HEK293 (cell line): ENCODE data around the gene UBAC2.

ENCODE experiments used
- CTCF ChIA-PET: fragments of 350-600 bp; formaldehyde crosslinking; extraction: SDS; loops from one replicate; lab custom pipeline; 2021; ENCODE audit warnings: antibody characterized with exemption; lab: Yijun Ruan, JAX
- POLR2A ChIA-PET: fragments of 300-600 bp; formaldehyde crosslinking; extraction: SDS; loops from one replicate; lab custom pipeline; 2020; ENCODE audit warnings: antibody characterized with exemption, inconsistent platforms; lab: Yijun Ruan, JAX
- H3K27ac ChIP-seq: fragments of 200-500 bp; sonication (Bioruptor generic); 2 replicates; pipeline ENCODE4 v1.5.1; 2014; ENCODE audit warnings: low read depth, low read length, control low read depth, inconsistent platforms; ENCODE audit errors: extremely low read depth
- H3K36me3 ChIP-seq, 2 experiments: fragments of 200-500 bp in 1 of 2; sonication (Bioruptor generic) in 1 of 2; 1 replicate in 1 of 2; 2 replicates in 1 of 2; pipeline ENCODE4 v1.5.1; 2014 to 2017; ENCODE audit warnings: inconsistent platforms in 2 of 2, low read length in 2 of 2; ENCODE audit not compliant: control insufficient read depth in 2 of 2, insufficient read depth in 1 of 2
- H3K4me1 ChIP-seq: fragments of 200-500 bp; sonication (Bioruptor generic); 2 replicates; pipeline ENCODE4 v1.5.1; 2014; ENCODE audit warnings: mild to moderate bottlenecking, low read length, inconsistent platforms; ENCODE audit not compliant: control insufficient read depth, insufficient read depth
- H3K4me3 ChIP-seq: 2 replicates; pipeline ENCODE4 v1.5.1; 2011; ENCODE audit warnings: low read depth, mild to moderate bottlenecking, control low read depth, low read length, moderate library complexity
- H3K9me3 ChIP-seq: fragments of 200-500 bp; sonication (Bioruptor generic); 2 replicates; pipeline ENCODE4 v1.5.1; 2014; ENCODE audit warnings: low read depth, low read length, inconsistent platforms; ENCODE audit not compliant: control insufficient read depth, insufficient read depth
- EGR2 ChIP-seq: fragments of 450-650 bp; formaldehyde crosslinking; IDR thresholded peaks from 2 replicates; pipeline ENCODE4 v1.5.1; 2016; ENCODE audit warnings: low read depth, missing biosample characterization, missing genetic modification characterization
- HOXA7 ChIP-seq: sonication (generic); formaldehyde crosslinking; IDR thresholded peaks from 2 replicates; pipeline ENCODE4 v1.8.1; 2022; ENCODE audit warnings: missing genetic modification reagents, borderline replicate concordance
- HOXD13 ChIP-seq: sonication (generic); formaldehyde crosslinking; IDR thresholded peaks from 2 replicates; pipeline ENCODE4 v1.8.0; 2022; ENCODE audit warnings: missing genetic modification reagents, borderline replicate concordance
- IKZF3 ChIP-seq: fragments of 450-650 bp; IDR thresholded peaks from 2 replicates; pipeline ENCODE4 v1.5.0; 2018; ENCODE audit warnings: missing biosample characterization, mild to moderate bottlenecking, missing genetic modification characterization, moderate library complexity
- KLF1 ChIP-seq: fragments of 450-650 bp; formaldehyde crosslinking; IDR thresholded peaks from 2 replicates; pipeline ENCODE4 v1.5.1; 2016; ENCODE audit warnings: missing biosample characterization, missing genetic modification characterization
- OSR2 ChIP-seq: fragments of 450-650 bp; formaldehyde crosslinking; IDR thresholded peaks from 2 replicates; pipeline ENCODE4 v1.5.1; 2016; ENCODE audit warnings: missing biosample characterization, missing genetic modification characterization
- RBAK ChIP-seq: fragments of 450-650 bp; formaldehyde crosslinking; IDR thresholded peaks from 2 replicates; pipeline ENCODE4 v1.5.1; 2016; ENCODE audit warnings: missing biosample characterization, missing genetic modification characterization
- SALL2 ChIP-seq: fragments of 450-650 bp; formaldehyde crosslinking; IDR thresholded peaks from 2 replicates; pipeline ENCODE4 v1.5.0; 2017; ENCODE audit warnings: missing biosample characterization, mild to moderate bottlenecking, missing genetic modification characterization, borderline replicate concordance
- TCF7L2 ChIP-seq: IDR thresholded peaks from 2 replicates; pipeline ENCODE4 v1.6.1; 2011; ENCODE audit warnings: low read depth, mild to moderate bottlenecking, inconsistent platforms, low read length, moderate library complexity, borderline replicate concordance
- WT1 ChIP-seq: fragments of 450-650 bp; formaldehyde crosslinking; IDR thresholded peaks from 2 replicates; pipeline ENCODE4 v1.5.1; 2016; ENCODE audit warnings: missing biosample characterization, missing genetic modification characterization
- ZBTB48 ChIP-seq: fragments of 450-650 bp; formaldehyde crosslinking; IDR thresholded peaks from 2 replicates; pipeline ENCODE4 v1.5.1; 2016; ENCODE audit warnings: missing biosample characterization, missing genetic modification characterization
- ZNF133 ChIP-seq: fragments of 450-650 bp; formaldehyde crosslinking; IDR thresholded peaks from 2 replicates; pipeline ENCODE4 v1.5.1; 2016; ENCODE audit warnings: missing biosample characterization, missing genetic modification characterization
- ZNF140 ChIP-seq: fragments of 450-650 bp; formaldehyde crosslinking; IDR thresholded peaks from 2 replicates; pipeline ENCODE4 v1.5.1; 2016; ENCODE audit warnings: missing biosample characterization, missing genetic modification characterization
- ZNF157 ChIP-seq: fragments of 450-650 bp; formaldehyde crosslinking; IDR thresholded peaks from 2 replicates; pipeline ENCODE4 v1.5.1; 2016; ENCODE audit warnings: missing biosample characterization, missing genetic modification characterization
- ZNF266 ChIP-seq: fragments of 450-650 bp; formaldehyde crosslinking; IDR thresholded peaks from 2 replicates; pipeline ENCODE4 v1.5.1; 2016; ENCODE audit warnings: missing biosample characterization, missing genetic modification characterization, low read depth
- ZNF274 ChIP-seq, 2 experiments: fragments of 200-500 bp in 1 of 2; fragments of 450-650 bp in 1 of 2; sonication (Bioruptor generic) in 1 of 2; formaldehyde crosslinking in 1 of 2; IDR thresholded peaks; 2 replicates each; pipeline versions ENCODE4 v1.5.1 to v1.6.1; 2014 to 2016; ENCODE audit warnings: borderline replicate concordance in 1 of 2, inconsistent platforms in 1 of 2, low read length in 1 of 2, missing biosample characterization in 1 of 2, missing genetic modification characterization in 1 of 2
- ZNF335 ChIP-seq: fragments of 450-650 bp; formaldehyde crosslinking; conservative IDR thresholded peaks from 2 replicates; pipeline ENCODE4 v1.5.1; 2016; ENCODE audit warnings: missing biosample characterization, missing genetic modification characterization
- ZNF350 ChIP-seq: fragments of 450-650 bp; formaldehyde crosslinking; IDR thresholded peaks from 2 replicates; pipeline ENCODE4 v1.5.0; 2017; ENCODE audit warnings: missing biosample characterization, mild to moderate bottlenecking, missing genetic modification characterization
- ZNF37A ChIP-seq: fragments of 450-650 bp; IDR thresholded peaks from 2 replicates; pipeline ENCODE4 v1.5.1; 2018; ENCODE audit warnings: missing biosample characterization, missing genetic modification characterization
- ZNF549 ChIP-seq: fragments of 450-650 bp; IDR thresholded peaks from 2 replicates; pipeline ENCODE4 v1.5.1; 2018; ENCODE audit warnings: missing biosample characterization, missing genetic modification characterization, mild to moderate bottlenecking, inconsistent platforms, moderate library complexity
- ZNF558 ChIP-seq: fragments of 450-650 bp; formaldehyde crosslinking; IDR thresholded peaks from 2 replicates; pipeline ENCODE4 v1.5.1; 2016; ENCODE audit warnings: missing biosample characterization, missing genetic modification characterization
- ZNF571 ChIP-seq: fragments of 450-650 bp; formaldehyde crosslinking; IDR thresholded peaks from 2 replicates; pipeline ENCODE4 v1.5.0; 2017; ENCODE audit warnings: missing biosample characterization, missing genetic modification characterization
- ZNF621 ChIP-seq: fragments of 450-650 bp; formaldehyde crosslinking; IDR thresholded peaks from 2 replicates; pipeline ENCODE4 v1.5.1; 2017; ENCODE audit warnings: missing biosample characterization, missing genetic modification characterization
- ZNF660 ChIP-seq: fragments of 450-650 bp; IDR thresholded peaks from 2 replicates; pipeline ENCODE4 v1.5.1; 2018; ENCODE audit warnings: missing biosample characterization, mild to moderate bottlenecking, missing genetic modification characterization
- ZNF76 ChIP-seq: fragments of 450-650 bp; formaldehyde crosslinking; IDR thresholded peaks from 2 replicates; pipeline ENCODE4; 2016; ENCODE audit warnings: low read depth, missing biosample characterization, missing genetic modification characterization, borderline replicate concordance
- ZNF776 ChIP-seq: fragments of 450-650 bp; formaldehyde crosslinking; IDR thresholded peaks from 2 replicates; pipeline ENCODE4 v1.5.0; 2017; ENCODE audit warnings: missing biosample characterization, missing genetic modification characterization, borderline replicate concordance
- ZNF777 ChIP-seq: fragments of 450-650 bp; formaldehyde crosslinking; IDR thresholded peaks from 2 replicates; pipeline ENCODE4 v1.5.1; 2017; ENCODE audit warnings: missing biosample characterization, missing genetic modification characterization, borderline replicate concordance
- ZNF785 ChIP-seq: fragments of 450-650 bp; formaldehyde crosslinking; IDR thresholded peaks from 2 replicates; pipeline ENCODE4 v1.5.1; 2016; ENCODE audit warnings: missing biosample characterization, missing genetic modification characterization
- ZNF792 ChIP-seq: fragments of 450-650 bp; formaldehyde crosslinking; IDR thresholded peaks from 2 replicates; pipeline ENCODE4 v1.5.1; 2016; ENCODE audit warnings: missing biosample characterization, missing genetic modification characterization
- ZSCAN5A ChIP-seq: fragments of 450-650 bp; formaldehyde crosslinking; IDR thresholded peaks from 2 replicates; pipeline ENCODE4 v1.5.1; 2016; ENCODE audit warnings: missing biosample characterization, missing genetic modification characterization

Gene UBAC2

GRCh38 chr13:99272481-99272880, 71.8 kb downstream of the UBAC2 start:
- Histone ChIP-seq H3K4me3 (no peak overlapping the region), H3K9me3 (no peaks in the 10 kb centered on the region), H3K27ac (no peak overlapping the region), H3K4me1 (no peaks in the 10 kb centered on the region), H3K36me3 (peaks cover 0 to 3% of the 10 kb centered on the region in 2 experiments; a peak in 1 of 3 replicates)
- POLR2A ChIA-PET: no interaction called here
- no peak for TF ChIP-seq ZSCAN5A (tag by site-specific recombination)
- TF ChIP-seq ZNF37A: no peak
- no peak for TF ChIP-seq HOXD13 (CRISPR knock-in tag)
- no peak for TF ChIP-seq IKZF3
- TF ChIP-seq ZNF266 (tag by site-specific recombination): no peak
- no peak for TF ChIP-seq TCF7L2
- TF ChIP-seq SALL2 (tag by site-specific recombination): no peak
- no peak for TF ChIP-seq ZNF549 (tag by site-specific recombination)
- TF ChIP-seq HOXA7 (CRISPR knock-in tag): no peak
- TF ChIP-seq ZNF571 (tag by site-specific recombination): no peak
- TF ChIP-seq ZNF558 (tag by site-specific recombination): no peak
- no peak for TF ChIP-seq ZNF660 (tag by site-specific recombination)
- no peak for TF ChIP-seq ZNF274 (IDR thresholded peaks at IDR 0.05; ENCODE audit: low read length)
- no peak for TF ChIP-seq ZNF274 (tag by site-specific recombination; IDR thresholded peaks at IDR 0.05; ENCODE audit: borderline replicate concordance)
- TF ChIP-seq ZNF785 (tag by site-specific recombination): no peak
- CTCF ChIA-PET: interaction anchor here (1.2 to 1.6 kb wide), 2 partner anchors 11 to 96 kb away, joined by 3 read pairs; no protein-coding TSS in a partner anchor

GRCh38 chr13:99273128-99273527, 72.5 kb downstream of the UBAC2 start:
- TF ChIP-seq ZNF792 (tag by site-specific recombination): no peak
- no peak for TF ChIP-seq ZNF621 (tag by site-specific recombination)
- H3K9me3 ChIP-seq: no peaks in the 10 kb centered on the region
- H3K4me1 ChIP-seq: no peaks in the 10 kb centered on the region
- ChIA-PET POLR2A (no interaction called here), CTCF (interaction anchor here (0.6 to 1.6 kb wide), 2 partner anchors 96 to 383 kb away, joined by 3 read pairs; no protein-coding TSS in a partner anchor)
- no peak overlapping the region for H3K4me3 ChIP-seq
- no peaks in the 10 kb centered on the region for H3K36me3 ChIP-seq
- no peak overlapping the region for H3K27ac ChIP-seq

GRCh38 chr13:99275093-99275469, 74.4 kb downstream of the UBAC2 start:
- no peaks in the 10 kb centered on the region for H3K9me3 ChIP-seq
- ChIA-PET POLR2A (interaction anchor here (0.6 kb wide), 1 partner anchor 74 kb away, joined by 3 read pairs; the partner anchor contains the start of gene UBAC2), CTCF (interaction anchor here (0.9 to 2.1 kb wide), 3 partner anchors 9 to 162 kb away, joined by 4 to 12 read pairs (median 10); no protein-coding TSS in a partner anchor)
- H3K4me3 ChIP-seq: no peak overlapping the region
- TF ChIP-seq ZNF335 (no peak), WT1 (no peak), ZNF350 (tag by site-specific recombination) (no peak), EGR2 (tag by site-specific recombination) (no peak), KLF1 (tag by site-specific recombination) (no peak), ZNF140 (tag by site-specific recombination) (no peak), ZNF777 (tag by site-specific recombination) (no peak), OSR2 (tag by site-specific recombination) (no peak), ZNF133 (no peak), RBAK (no peak), ZNF76 (tag by site-specific recombination) (no peak), ZNF157 (tag by site-specific recombination) (no peak), ZBTB48 (no peak), ZNF776 (tag by site-specific recombination) (no peak)
- no peak overlapping the region for H3K27ac ChIP-seq
- H3K36me3 ChIP-seq: no peaks in the 10 kb centered on the region
- no peaks in the 10 kb centered on the region for H3K4me1 ChIP-seq
